ENCODE results near the gene ZNF211.

The ZNF211 gene

GRCh38 chr19:57689750-57690149, 56.8 kb downstream of the ZNF211 start:
- TF ChIP-seq SNAI2 (CRISPR knock-in tag; IDR thresholded peaks at IDR 0.05) = no peak
- TF ChIP-seq ARNTL (CRISPR knock-in tag; IDR thresholded peaks at IDR 0.05; ENCODE audit: borderline replicate concordance, low read depth) = no peak
- no peak for TF ChIP-seq CSRNP3 (CRISPR knock-in tag; IDR thresholded peaks at IDR 0.05)
- no peak for TF ChIP-seq CSDC2 (CRISPR knock-in tag; IDR thresholded peaks at IDR 0.05)
- no peak for ATAC-seq
